Measurements from ENCODE around the gene SP1. TPM values are rescaled to one million over a fixed set of nuclear protein-coding genes. Genes with fewer than 3 reads are reported as not detected.
A peak's percentile ranks its signal among the peaks of the same experiment; 100 is the strongest.

SP1 gene
- total and polyA plus RNA-seq, 9 of the 15 experiments (the other 6 are each of a cell fraction or from before 2014, with no cell fraction given): 8.0 to 65.5 (median 41.6) TPM

DNA sequence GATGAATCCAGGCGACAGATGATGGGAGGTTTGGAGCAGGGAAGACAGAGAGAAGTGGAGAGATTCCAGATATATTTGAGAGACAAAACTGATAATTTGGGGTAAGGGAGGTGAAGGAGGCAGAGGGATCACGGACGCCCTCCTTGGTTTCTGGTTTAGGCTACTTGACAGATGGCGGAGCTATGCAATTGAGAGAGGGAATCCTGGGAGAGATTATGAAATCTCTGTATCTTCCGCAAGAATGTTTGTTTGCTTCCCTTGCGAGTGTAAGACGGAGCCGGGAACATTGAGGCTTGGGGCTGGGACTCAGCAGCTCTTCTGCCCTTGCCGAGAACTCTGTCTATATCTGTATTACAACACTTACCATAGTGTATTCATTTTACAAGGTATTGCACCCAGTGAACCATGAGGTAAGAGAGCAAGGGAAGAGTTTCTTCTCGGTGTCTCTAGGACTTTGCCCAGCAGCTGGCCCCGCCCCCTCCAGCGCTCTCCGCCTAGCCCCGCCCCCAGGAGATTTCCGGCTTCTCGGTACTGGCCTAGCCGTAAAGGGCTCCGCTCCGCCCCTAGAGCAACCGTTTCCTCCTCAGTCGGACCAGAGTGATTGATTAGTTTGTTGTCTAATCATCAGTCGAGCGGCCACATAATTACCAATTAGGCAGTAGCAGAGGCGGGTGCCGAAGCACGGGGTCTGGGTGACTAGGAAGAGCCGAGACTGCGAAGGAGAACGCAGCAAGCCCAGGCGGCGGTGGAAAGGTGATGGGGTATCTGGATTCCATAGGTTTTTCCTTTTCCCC lies 61.3 kb downstream of the SP1 start, which contains the start of gene PRR13 (continued):
- TF ChIP-seq CHD7 (IDR thresholded peaks at IDR 0.05; ENCODE audit: low read depth, low read length): no peak
- TF ChIP-seq, protein P1, sequence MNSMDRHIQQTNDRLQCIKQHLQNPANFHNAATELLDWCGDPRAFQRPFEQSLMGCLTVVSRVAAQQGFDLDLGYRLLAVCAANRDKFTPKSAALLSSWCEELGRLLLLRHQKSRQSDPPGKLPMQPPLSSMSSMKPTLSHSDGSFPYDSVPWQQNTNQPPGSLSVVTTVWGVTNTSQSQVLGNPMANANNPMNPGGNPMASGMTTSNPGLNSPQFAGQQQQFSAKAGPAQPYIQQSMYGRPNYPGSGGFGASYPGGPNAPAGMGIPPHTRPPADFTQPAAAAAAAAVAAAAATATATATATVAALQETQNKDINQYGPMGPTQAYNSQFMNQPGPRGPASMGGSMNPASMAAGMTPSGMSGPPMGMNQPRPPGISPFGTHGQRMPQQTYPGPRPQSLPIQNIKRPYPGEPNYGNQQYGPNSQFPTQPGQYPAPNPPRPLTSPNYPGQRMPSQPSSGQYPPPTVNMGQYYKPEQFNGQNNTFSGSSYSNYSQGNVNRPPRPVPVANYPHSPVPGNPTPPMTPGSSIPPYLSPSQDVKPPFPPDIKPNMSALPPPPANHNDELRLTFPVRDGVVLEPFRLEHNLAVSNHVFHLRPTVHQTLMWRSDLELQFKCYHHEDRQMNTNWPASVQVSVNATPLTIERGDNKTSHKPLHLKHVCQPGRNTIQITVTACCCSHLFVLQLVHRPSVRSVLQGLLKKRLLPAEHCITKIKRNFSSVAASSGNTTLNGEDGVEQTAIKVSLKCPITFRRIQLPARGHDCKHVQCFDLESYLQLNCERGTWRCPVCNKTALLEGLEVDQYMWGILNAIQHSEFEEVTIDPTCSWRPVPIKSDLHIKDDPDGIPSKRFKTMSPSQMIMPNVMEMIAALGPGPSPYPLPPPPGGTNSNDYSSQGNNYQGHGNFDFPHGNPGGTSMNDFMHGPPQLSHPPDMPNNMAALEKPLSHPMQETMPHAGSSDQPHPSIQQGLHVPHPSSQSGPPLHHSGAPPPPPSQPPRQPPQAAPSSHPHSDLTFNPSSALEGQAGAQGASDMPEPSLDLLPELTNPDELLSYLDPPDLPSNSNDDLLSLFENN (IDR thresholded peaks at IDR 0.05; ENCODE audit: low read depth in 2 of 2, low read length in 2 of 2): no peak
- no peak for TF ChIP-seq NCOR1 (IDR thresholded peaks at IDR 0.05)
- no peak for TF ChIP-seq CBX2 (IDR thresholded peaks at IDR 0.05; ENCODE audit: insufficient read depth, low read length, poor library complexity, severe bottlenecking)
- TF ChIP-seq SOX6 (IDR thresholded peaks at IDR 0.05): no peak
- TF ChIP-seq, protein P2, sequence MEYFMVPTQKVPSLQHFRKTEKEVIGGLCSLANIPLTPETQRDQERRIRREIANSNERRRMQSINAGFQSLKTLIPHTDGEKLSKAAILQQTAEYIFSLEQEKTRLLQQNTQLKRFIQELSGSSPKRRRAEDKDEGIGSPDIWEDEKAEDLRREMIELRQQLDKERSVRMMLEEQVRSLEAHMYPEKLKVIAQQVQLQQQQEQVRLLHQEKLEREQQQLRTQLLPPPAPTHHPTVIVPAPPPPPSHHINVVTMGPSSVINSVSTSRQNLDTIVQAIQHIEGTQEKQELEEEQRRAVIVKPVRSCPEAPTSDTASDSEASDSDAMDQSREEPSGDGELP (CRISPR knock-in tag; IDR thresholded peaks at IDR 0.05; ENCODE audit: borderline replicate concordance): no peak; the same call in 1 of the 2 replicates
- no peak for TF ChIP-seq SP1 (CRISPR knock-in tag; IDR thresholded peaks at IDR 0.05)
- no peak for TF ChIP-seq NFE2L1 (tag; IDR thresholded peaks at IDR 0.05; ENCODE audit: borderline replicate concordance, low read depth)
- TF ChIP-seq CC2D1A (IDR thresholded peaks at IDR 0.05): peak; percentile 78; the same call in 1 of the 2 replicates
- no peak for TF ChIP-seq ESRRB (CRISPR knock-in tag; IDR thresholded peaks at IDR 0.05; ENCODE audit: borderline replicate concordance)
